Upper lobe of left lung (tissue), 4 donors: ENCODE data around the gene CEACAM8.

Experiments used
- CTCF ChIP-seq, 6 experiments: fragments of 450-650 bp in 4 of 6; fragments of 200-600 bp in 2 of 6; sonication (generic) in 2 of 6; IDR thresholded peaks; one replicate each; pipeline ENCODE4 v1.5.1; 2016 to 2019; ENCODE audit warnings: antibody characterized with exemption in 6 of 6
- POLR2A ChIP-seq, 4 donors: fragments of 450-650 bp; IDR thresholded peaks; one replicate each; pipeline ENCODE4 v1.5.1; 2016 to 2017; ENCODE audit warnings: antibody characterized with exemption in 4 of 4, mild to moderate bottlenecking in 2 of 4
- POLR2AphosphoS5 ChIP-seq, 2 donors: sonication (generic); formaldehyde crosslinking; IDR thresholded peaks; one replicate each; pipeline ENCODE4 v1.5.1; 2017; ENCODE audit warnings: antibody characterized with exemption in 2 of 2

- no peak for TF ChIP-seq POLR2A (IDR thresholded peaks at IDR 0.05)
- TF ChIP-seq POLR2AphosphoS5 (IDR thresholded peaks at IDR 0.05): no peak
- no peak for TF ChIP-seq CTCF (IDR thresholded peaks at IDR 0.05)
These were observed 937 bp upstream of the CEACAM8 start for GRCh38 chr19:42595550-42596172.
